ENCODE data around the gene GPX4. TPM values are rescaled to one million over a fixed set of nuclear protein-coding genes. Genes with fewer than 3 reads are reported as not detected.

Gene GPX4
- total RNA-seq, 1 experiment from 2014 or later: 355 TPM

- H3K14ac ChIP-seq (ENCODE audit: insufficient read depth, low read length): no peak overlapping the region
- H3K79me1 ChIP-seq (ENCODE audit: insufficient read depth, low read depth, low read length, poor library complexity, severe bottlenecking): no peaks in the 10 kb centered on the region
- H2BK120ac ChIP-seq (ENCODE audit: low read depth, low read length, poor library complexity, severe bottlenecking): no peak overlapping the region
- TF ChIP-seq, protein P1, sequence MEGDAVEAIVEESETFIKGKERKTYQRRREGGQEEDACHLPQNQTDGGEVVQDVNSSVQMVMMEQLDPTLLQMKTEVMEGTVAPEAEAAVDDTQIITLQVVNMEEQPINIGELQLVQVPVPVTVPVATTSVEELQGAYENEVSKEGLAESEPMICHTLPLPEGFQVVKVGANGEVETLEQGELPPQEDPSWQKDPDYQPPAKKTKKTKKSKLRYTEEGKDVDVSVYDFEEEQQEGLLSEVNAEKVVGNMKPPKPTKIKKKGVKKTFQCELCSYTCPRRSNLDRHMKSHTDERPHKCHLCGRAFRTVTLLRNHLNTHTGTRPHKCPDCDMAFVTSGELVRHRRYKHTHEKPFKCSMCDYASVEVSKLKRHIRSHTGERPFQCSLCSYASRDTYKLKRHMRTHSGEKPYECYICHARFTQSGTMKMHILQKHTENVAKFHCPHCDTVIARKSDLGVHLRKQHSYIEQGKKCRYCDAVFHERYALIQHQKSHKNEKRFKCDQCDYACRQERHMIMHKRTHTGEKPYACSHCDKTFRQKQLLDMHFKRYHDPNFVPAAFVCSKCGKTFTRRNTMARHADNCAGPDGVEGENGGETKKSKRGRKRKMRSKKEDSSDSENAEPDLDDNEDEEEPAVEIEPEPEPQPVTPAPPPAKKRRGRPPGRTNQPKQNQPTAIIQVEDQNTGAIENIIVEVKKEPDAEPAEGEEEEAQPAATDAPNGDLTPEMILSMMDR (conservative IDR thresholded peaks at IDR 0.05): no peak
- no peak overlapping the region; a peak in 1 of 7 replicates for H3K27ac Mint-ChIP-seq
- no peak overlapping the region for H2AK5ac ChIP-seq (ENCODE audit: insufficient read length, low read length)
- peaks cover 2 to 20% (median 12%) of the 10 kb centered on the region in 3 experiments; a peak in 5 of 7 replicates for H3K36me3 Mint-ChIP-seq (ENCODE audit: insufficient read depth in 1 of 3, low read depth in 3 of 3)
- H3K9me3 ChIP-seq (ENCODE audit: control insufficient read depth, low read depth, low read length): no peaks in the 10 kb centered on the region
- no peak overlapping the region for H3K56ac ChIP-seq (ENCODE audit: insufficient read length, low read depth, low read length)
- H2BK12ac ChIP-seq (ENCODE audit: insufficient read length, low read depth, low read length): no peak overlapping the region
- H4K20me1 ChIP-seq (ENCODE audit: control insufficient read depth, insufficient read depth, insufficient read length): no peaks in the 10 kb centered on the region
- no peak overlapping the region for H3K4me2 ChIP-seq (ENCODE audit: insufficient read depth, insufficient read length, low read length)
- H3K9ac ChIP-seq (ENCODE audit: extremely low read depth, insufficient read length, low read length): no peak overlapping the region
- H4K5ac ChIP-seq (ENCODE audit: insufficient read length, low read depth, low read length): no peak overlapping the region
- no peaks in the 10 kb centered on the region; the same call in 1 of the 2 replicates for H3K79me2 ChIP-seq (ENCODE audit: insufficient read depth, low read length)
- H3K4ac ChIP-seq (ENCODE audit: low read depth, low read length): no peak overlapping the region
- no peak overlapping the region for H2BK20ac ChIP-seq (ENCODE audit: low read depth, low read length, poor library complexity, severe bottlenecking)
- H3K27me3 ChIP-seq (ENCODE audit: insufficient read depth, low read length): no peaks in the 10 kb centered on the region
- H3K23ac ChIP-seq (ENCODE audit: insufficient read length, low read depth, low read length): no peak overlapping the region
- H4K91ac ChIP-seq (ENCODE audit: insufficient read length, low read depth, low read length): no peak overlapping the region
- H2BK15ac ChIP-seq (ENCODE audit: low read depth, low read length): no peak overlapping the region
- no peaks in the 10 kb centered on the region for H3K4me1 ChIP-seq (ENCODE audit: insufficient read depth, low read length)
- no peak for DNase-seq
- no peaks in the 10 kb centered on the region; the same call in 1 of the 2 replicates for H3K27me3 Mint-ChIP-seq (ENCODE audit: low read depth)
- no peaks in the 10 kb centered on the region for H3K4me1 Mint-ChIP-seq
- H2BK5ac ChIP-seq (ENCODE audit: insufficient read length, low read length): no peak overlapping the region
- no peaks in the 10 kb centered on the region for H3K23me2 ChIP-seq (ENCODE audit: insufficient read length, low read depth, low read length, poor library complexity, severe bottlenecking)
- H2AFZ ChIP-seq (ENCODE audit: low read length): no peak overlapping the region
- no peak overlapping the region for H3K4me3 Mint-ChIP-seq
- no peak overlapping the region for H3T11ph ChIP-seq (ENCODE audit: low read length)
- H3K9me3 Mint-ChIP-seq: no peaks in the 10 kb centered on the region
- WGBS (ENCODE audit: extremely low coverage, insufficient read length, low lambda C conversion rate): no CpG with 5 or more reads among the region's 58 CpGs
- no peak overlapping the region for H4K8ac ChIP-seq (replicated peaks; ENCODE audit: insufficient read length, low read depth, low read length)
- H3K27ac ChIP-seq (ENCODE audit: insufficient read length, low read depth, low read length): no peak overlapping the region
- H3K18ac ChIP-seq (ENCODE audit: insufficient read length, low read depth, low read length): no peak overlapping the region
Measured at GRCh38 chr19:1153891-1154730, 50.3 kb downstream of the GPX4 start.
